NB4 (cell line): ENCODE data around the gene LSM2.

Experiments
- CTCF ChIP-seq: IDR thresholded peaks from one replicate; pipeline ENCODE4 v1.5.1; 2012; ENCODE audit warnings: low read depth, low read length
- MAX ChIP-seq: IDR thresholded peaks from 2 replicates; pipeline ENCODE4 v1.6.1; 2011; ENCODE audit warnings: low read depth, low read length
- MYC ChIP-seq: IDR thresholded peaks from 2 replicates; pipeline ENCODE4 v1.6.1; 2011; ENCODE audit warnings: low read depth, low read length
- POLR2A ChIP-seq: IDR thresholded peaks from 2 replicates; pipeline ENCODE4 v1.6.1; 2011; ENCODE audit warnings: mild to moderate bottlenecking; ENCODE audit not compliant: insufficient read length; ENCODE audit errors: extremely low read depth

GRCh38 chr6:31838968-31839367 lies 32.2 kb upstream of the LSM2 start:
- TF ChIP-seq CTCF (no peak), MYC (no peak), POLR2A (no peak), MAX (no peak)
